Colon (tissue), 2 donors: ENCODE data around the gene ZNRD2.
"Not testable (repeated sequence)": the region's sequence is repeated elsewhere in the genome, so short reads cannot be mapped to it uniquely, and the experiment has no call there.

Experiments used
- FAIRE-seq: peaks from 2 replicates; lab custom pipeline; 2012; peaks lifted over from hg19 to GRCh38; lab: Jason Lieb, UNC
- donor health status: control.
- donor health status: control.

ZNRD2 gene

GRCh38 chr11:65569973-65570918, at the start of gene ZNRD2:
TSS of gene ZNRD2 (plus strand) at chr11:65570477. CDS start at chr11:65570492, 15 bp downstream.
- no peak for FAIRE-seq

DNA sequence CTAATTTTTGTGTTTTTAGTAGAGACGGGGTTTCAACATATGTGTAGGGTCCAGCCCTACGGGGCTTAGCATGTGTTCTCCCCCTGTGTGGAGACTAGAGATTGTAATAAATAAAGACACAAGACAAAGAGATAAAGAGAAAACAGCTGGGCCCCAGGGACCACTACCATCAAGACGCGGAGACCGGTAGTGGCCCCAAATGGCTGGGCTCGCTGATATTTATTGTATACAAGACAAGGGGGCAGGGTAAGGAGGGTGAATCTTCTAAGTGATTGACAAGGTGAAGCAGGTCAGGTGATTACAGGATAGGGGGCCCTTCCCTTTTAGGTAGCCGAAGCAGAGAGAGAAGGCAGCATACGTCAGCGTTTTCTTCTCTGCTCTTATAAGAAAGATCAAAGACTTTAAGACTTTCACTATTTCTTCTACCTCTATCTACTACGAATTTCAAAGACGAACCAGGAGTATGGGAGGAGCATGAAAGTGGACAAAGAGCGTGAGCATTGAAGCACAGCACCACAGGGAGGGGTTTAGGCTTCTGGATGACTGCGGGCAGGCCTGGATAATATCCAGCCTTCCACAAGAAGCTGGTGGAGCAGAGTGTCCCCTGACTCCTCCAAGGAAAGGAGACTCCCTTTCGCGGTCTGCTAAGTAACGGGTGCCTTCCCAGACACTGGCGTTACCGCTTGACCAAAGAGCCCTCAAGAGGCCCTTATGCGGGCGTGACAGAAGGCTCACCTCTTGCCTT, 48.3 kb upstream of the ZNRD2 start:
- FAIRE-seq, result not testable (repeated sequence)

DNA sequence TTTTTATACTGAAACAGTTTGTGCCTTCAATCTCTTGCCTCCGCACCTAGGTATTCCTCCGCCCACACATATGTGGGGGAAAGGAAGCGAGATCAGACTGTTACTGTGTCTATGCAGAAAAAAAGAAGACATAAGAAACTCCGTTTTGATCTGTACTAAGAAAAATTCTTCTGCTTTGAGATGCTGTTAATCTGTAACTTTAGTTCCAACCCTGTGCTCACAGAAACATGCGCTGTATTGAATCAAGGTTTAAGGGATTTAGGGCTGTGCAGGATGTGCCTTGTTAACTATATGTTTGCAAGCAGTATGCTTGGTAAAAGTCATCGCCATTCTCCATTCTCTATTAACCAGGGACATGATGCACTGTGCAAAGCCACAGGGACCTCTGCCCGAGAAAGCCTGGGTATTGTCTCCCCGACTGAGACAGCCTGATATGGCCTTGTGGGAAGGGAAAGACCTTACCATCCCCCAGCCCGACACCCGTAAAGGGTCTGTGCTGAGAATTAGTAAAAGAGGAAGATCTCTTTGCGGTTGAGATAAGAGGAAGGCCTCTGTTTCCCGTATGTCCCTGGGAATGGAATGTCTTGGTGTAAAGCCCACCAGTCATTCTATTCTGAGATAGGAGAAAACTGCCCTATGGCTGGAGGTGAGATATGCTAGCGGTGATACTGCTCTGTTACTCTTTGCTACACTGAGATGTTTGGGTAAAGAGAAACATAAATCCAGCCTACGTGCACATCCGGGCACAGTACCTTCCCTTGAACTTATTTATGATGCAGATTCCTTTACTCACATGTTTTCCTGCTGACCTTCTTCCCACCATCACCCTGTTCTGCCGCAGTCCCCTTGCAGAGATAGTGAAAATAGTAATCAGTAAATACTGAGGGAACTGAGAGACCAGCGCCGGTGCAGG, 47.3 kb upstream of the ZNRD2 start:
- not testable (repeated sequence) for FAIRE-seq

DNA sequence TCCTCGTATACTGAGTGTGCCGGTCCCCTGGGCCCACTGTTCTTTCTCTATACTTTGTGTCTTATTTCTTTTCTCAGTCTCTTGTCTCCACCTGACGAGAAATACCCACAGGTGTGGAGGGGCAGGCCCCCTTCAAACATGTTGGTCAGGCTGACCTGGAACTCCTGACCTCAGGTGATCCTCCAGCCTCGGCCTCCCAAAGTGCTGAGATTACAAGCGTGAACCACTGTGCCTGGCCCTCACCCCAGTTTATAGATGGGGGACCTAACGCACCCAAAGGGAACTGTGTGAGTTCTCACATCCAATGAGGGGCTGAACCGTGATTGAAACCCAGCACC, 46.7 kb upstream of the ZNRD2 start:
- FAIRE-seq, result not testable (repeated sequence)

DNA sequence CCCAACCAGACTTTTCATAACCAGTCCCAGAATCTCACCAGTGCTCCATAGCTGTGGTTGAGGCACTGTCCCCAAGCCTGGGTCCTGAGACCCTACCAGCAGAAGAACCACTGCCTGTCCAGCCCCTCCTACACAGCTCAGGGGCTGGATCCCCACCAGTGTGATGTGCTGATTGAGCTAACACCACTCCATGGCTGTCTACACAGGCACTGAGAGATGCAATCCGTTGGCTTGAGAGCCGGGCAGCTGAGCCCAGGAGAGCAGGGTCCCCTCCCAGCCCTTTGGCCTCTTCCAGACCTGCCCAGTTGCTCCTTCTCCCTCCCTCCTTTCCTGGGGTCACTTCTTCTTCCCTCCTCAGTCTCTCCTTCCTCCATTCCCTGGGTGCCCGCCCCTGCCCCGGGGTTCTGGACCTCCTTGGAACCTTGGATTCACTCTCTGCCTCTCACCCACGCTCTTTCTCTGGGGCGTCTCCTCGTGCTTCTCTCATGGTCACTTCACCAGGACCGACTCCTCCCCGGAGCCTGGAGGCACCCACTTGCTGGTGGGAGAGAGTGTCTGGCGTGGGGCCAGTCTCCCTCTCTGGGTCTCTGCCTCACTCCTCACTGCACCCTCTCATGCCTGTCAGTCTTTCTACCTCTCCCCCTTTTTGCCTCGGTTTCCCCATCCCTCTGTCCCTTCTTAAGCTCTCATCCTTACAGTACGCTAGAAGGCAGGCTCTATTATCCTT, 46.1 kb upstream of the ZNRD2 start:
- FAIRE-seq, result no peak

DNA sequence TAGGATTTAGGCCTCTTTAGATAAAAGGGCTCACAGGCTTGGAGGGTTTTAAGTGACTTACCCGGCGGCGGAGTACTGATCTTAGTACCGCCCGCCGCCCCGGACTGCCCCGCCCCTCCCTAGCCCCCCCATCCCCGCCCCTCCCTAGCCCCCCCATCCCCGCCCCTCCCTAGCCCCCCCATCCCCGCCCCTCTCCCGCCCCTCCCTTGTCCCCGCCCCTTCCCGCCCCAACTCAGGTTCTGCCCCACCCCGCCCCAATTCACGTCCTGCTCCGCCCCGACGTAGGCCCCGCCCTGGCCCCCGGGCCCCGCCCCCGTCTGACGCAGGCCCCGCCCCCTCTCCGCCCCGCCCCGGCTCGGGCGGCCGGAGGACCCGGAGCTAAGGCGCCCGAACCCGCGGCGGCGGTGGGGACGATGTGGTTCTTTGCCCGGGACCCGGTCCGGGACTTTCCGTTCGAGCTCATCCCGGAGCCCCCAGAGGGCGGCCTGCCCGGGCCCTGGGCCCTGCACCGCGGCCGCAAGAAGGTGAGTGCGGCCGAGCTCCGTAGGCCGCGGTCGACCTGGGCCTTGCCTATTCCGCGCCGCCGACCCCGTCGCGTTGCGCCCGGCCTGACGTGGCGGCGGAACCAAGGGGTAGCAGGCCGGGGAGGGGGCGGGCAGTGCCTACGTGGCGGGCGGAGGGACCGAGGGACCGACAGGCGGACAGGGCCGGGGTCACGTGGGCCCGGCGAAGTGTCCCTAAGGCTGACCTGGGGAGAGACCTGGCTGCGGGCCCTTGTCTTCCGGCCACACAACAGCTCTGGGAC, 45.3 kb upstream of the ZNRD2 start, which contains the start of gene SCYL1:
Gene SCYL1 (plus strand): TSS at position 343 of the 805 bp plus-strand sequence. CDS start 71 bp downstream, at position 414.
- no peak for FAIRE-seq

GRCh38 chr11:65525546-65526480, 44.5 kb upstream of the ZNRD2 start:
- FAIRE-seq, result no peak

- no peak for FAIRE-seq
These were observed 43.5 kb upstream of the ZNRD2 start for GRCh38 chr11:65526744-65527143.

DNA sequence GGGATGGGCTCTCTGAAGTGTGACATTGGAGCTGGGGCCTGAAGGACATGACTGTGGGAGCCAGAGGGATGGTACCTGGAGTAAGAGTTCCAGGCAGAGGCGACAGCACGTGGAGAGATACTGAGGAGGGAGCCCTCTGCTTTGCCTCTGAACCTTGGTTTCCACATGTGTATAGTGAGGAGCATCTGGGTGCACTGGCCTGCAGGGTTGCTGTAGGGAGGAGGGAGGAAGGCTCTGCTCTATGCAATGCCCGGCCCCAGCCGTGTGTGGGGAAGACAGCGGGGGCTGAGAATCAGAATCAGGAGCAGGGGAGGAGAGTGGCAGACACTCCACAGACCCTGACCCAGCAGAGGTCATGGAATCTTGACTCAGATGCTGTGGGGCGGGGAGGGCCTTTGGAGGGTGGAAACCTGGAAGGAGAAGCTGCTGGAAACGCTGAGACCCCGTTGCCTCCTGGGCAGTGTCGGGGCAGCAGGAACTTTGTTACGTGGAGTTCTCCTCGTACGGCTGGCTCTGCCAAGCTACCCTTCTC, 41.4 kb upstream of the ZNRD2 start:
- FAIRE-seq, result no peak

GRCh38 chr11:65529475-65530156, 40.7 kb upstream of the ZNRD2 start:
- FAIRE-seq, result no peak

GRCh38 chr11:65530157-65530496, 40.1 kb upstream of the ZNRD2 start:
- no peak for FAIRE-seq

- FAIRE-seq, result no peak
These were observed 37.8 kb upstream of the ZNRD2 start for GRCh38 chr11:65532388-65533064.

DNA sequence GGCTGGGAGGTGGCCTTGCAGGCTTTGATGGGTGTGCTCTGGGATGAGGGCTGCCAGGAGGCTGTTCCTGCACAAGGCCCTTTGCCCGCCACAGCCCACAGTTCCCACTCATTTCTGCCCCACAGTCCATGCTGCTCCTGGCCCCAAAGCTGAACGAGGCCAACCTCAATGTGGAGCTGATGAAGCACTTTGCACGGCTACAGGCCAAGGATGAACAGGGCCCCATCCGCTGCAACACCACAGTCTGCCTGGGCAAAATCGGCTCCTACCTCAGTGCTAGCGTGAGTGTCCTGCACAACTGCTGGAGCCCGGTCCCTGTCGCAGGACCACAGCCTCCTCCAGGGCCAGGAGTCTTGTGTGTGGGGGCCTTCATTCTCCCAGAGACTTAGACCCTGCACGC, 35.2 kb upstream of the ZNRD2 start:
- no peak for FAIRE-seq

GRCh38 chr11:65536412-65537295, 33.6 kb upstream of the ZNRD2 start:
- no peak for FAIRE-seq

DNA sequence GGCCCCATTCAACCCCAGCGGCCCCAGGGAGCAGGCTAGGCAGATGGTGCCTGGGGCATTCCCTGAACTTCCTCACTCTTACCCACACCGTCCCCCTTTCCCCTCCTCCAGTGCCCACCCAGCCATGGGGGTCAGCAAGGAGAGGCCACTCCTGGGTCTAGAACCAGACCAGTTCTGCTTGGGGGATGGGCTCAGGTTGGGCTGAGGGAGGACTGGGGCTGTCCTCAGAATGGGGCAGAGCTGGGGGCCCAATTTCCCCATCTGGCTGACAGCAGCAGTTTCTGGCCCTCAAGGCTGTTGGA, 33.0 kb upstream of the ZNRD2 start:
- no peak for FAIRE-seq

DNA sequence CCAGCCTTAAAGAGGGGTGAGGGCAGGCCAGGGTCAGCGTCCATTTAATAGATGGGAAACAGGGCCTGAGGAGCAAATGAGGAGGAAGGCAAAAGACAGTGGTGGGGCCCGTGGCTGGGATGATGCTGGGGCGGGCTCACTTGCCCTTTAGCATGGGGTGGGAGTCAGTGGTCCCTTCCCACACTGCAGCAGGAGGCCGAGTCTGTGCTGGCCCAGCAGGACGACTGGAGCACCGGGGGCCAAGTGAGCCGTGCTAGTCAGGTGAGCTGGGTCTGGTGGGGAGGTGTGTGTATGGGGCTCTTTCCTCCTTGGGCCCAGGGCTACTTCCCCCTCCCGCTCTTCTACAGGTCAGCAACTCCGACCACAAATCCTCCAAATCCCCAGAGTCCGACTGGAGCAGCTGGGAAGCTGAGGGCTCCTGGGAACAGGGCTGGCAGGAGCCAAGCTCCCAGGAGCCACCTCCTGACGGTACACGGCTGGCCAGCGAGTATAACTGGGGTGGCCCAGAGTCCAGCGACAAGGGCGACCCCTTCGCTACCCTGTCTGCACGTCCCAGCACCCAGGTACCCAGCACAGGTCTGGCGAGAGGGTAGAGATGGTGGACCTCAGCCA, 32.6 kb upstream of the ZNRD2 start:
- no peak for FAIRE-seq
